HCT116 (cell line): ENCODE data around the gene DIP2A. TPM values are rescaled to one million over a fixed set of nuclear protein-coding genes. Genes with fewer than 3 reads are reported as not detected.
"Not testable (repeated sequence)": the region's sequence is repeated elsewhere in the genome, so short reads cannot be mapped to it uniquely, and the experiment has no call there.

Source experiments
- ATAC-seq: fragments of 200-7000 bp; cut with Tn5 transposase; 2 replicates; pipeline ENCODE4 v1.9.1; 2020; ENCODE audit warnings: mild to moderate bottlenecking, moderate library complexity
- BruUV-seq: library from RNA; stranded (reverse); fragments of 400-500 nt; replicated peaks from 2 replicates; lab custom pipeline; 2021; lab: Mats Ljungman, UMichigan
- CTCF ChIA-PET: fragments of 300-600 bp; sonication (Branson Sonifier 250); formaldehyde crosslinking; loops from one replicate; lab custom pipeline; 2021; ENCODE audit warnings: antibody characterized with exemption; lab: Charles Lee
- POLR2A ChIA-PET: fragments of 300-600, 350-600 bp; sonication (Branson Sonifier 250); formaldehyde crosslinking; loops from one replicate; lab custom pipeline; 2021; ENCODE audit warnings: antibody characterized with exemption; lab: Charles Lee
- RAD21 ChIA-PET, 2 experiments: fragments of 300-600 bp; sonication (Branson Sonifier 250); formaldehyde crosslinking; loops; one replicate each; lab custom pipeline; 2023; ENCODE audit warnings: low total read pairs in 2 of 2; ENCODE audit not compliant: uncharacterized antibody in 2 of 2, unreplicated experiment in 2 of 2, low non-redundant PET in 1 of 2; lab: Charles Lee
- DNase-seq: peaks from one replicate; pipeline ENCODE4 v3.0.0-alpha.2; 2010; ENCODE audit warnings: low read depth, low spot score
- H2AFZ ChIP-seq: fragments of 200-600 bp; shearing (Covaris generic), sonication (generic); 2 replicates; pipeline ENCODE4 v1.6.1; 2017; ENCODE audit warnings: low read depth, mixed run types, mixed read lengths, antibody characterized with exemption, low read length; ENCODE audit not compliant: poor library complexity, severe bottlenecking
- H3K27ac ChIP-seq: 2 replicates; pipeline ENCODE4 v1.5.1; 2012; ENCODE audit warnings: low read depth, low read length
- H3K27me3 ChIP-seq: fragments of 200-600 bp; sonication (generic); 2 replicates; pipeline ENCODE4 v1.6.1; 2016; ENCODE audit warnings: mixed run types, low read length, mixed read lengths; ENCODE audit not compliant: insufficient read depth
- H3K36me3 ChIP-seq, 2 experiments: fragments of 200-500 bp in 1 of 2; fragments of 200-600 bp in 1 of 2; sonication (Bioruptor generic) in 1 of 2; sonication (generic) in 1 of 2; 2 replicates each; pipeline versions ENCODE4 v1.5.1 to v1.6.1; 2014 to 2016; ENCODE audit warnings: low read length in 2 of 2, inconsistent platforms in 1 of 2, mixed read lengths in 1 of 2, mixed run types in 1 of 2; ENCODE audit not compliant: insufficient read depth in 2 of 2, control insufficient read depth in 1 of 2
- H3K4me1 ChIP-seq, 2 experiments: fragments of 200-600 bp in 1 of 2; sonication (generic) in 1 of 2; 2 replicates each; pipeline versions ENCODE4 v1.5.1 to v1.6.1; 2012 to 2017; ENCODE audit warnings: low read length in 2 of 2, inconsistent platforms in 1 of 2, mild to moderate bottlenecking in 1 of 2, mixed read lengths in 1 of 2, mixed run types in 1 of 2, moderate library complexity in 1 of 2; ENCODE audit not compliant: insufficient read depth in 2 of 2, control insufficient read depth in 1 of 2
- H3K4me2 ChIP-seq: fragments of 200-600 bp; sonication (generic); 2 replicates; pipeline ENCODE4 v1.6.1; 2017; ENCODE audit warnings: mixed run types, low read length, mixed read lengths
- H3K4me3 ChIP-seq, 2 experiments: fragments of 200-600 bp in 1 of 2; sonication (generic) in 1 of 2; replicated peaks in 1 of 2; 2 replicates each; pipeline ENCODE4 v1.5.1; 2011 to 2016; ENCODE audit warnings: low read length in 2 of 2, control low read depth in 1 of 2, low read depth in 1 of 2, mild to moderate bottlenecking in 1 of 2, mixed read lengths in 1 of 2, mixed run types in 1 of 2
- H3K79me2 ChIP-seq: fragments of 200-600 bp; sonication (generic); 2 replicates; pipeline ENCODE4 v1.6.1; 2017; ENCODE audit warnings: mild to moderate bottlenecking, mixed run types, low read length, moderate library complexity, mixed read lengths; ENCODE audit not compliant: insufficient read depth
- H3K9ac ChIP-seq: fragments of 200-600 bp; sonication (generic); 2 replicates; pipeline ENCODE4 v1.6.1; 2016; ENCODE audit warnings: low read length, mixed read lengths
- H3K9me2 ChIP-seq: fragments of 200-600 bp; sonication (generic), shearing (Covaris generic); 2 replicates; pipeline ENCODE4 v1.6.1; 2017; ENCODE audit warnings: mixed run types, mild to moderate bottlenecking, moderate library complexity; ENCODE audit not compliant: insufficient read depth
- H3K9me3 ChIP-seq, 2 experiments: fragments of 200-500 bp in 1 of 2; fragments of 200-600 bp in 1 of 2; sonication (Bioruptor generic) in 1 of 2; sonication (generic) in 1 of 2; 2 replicates each; pipeline ENCODE4 v1.6.1; 2014 to 2017; ENCODE audit warnings: low read length in 2 of 2, mixed read lengths in 2 of 2, inconsistent platforms in 1 of 2, low read depth in 1 of 2, mild to moderate bottlenecking in 1 of 2, mixed run types in 1 of 2, moderate library complexity in 1 of 2; ENCODE audit not compliant: control insufficient read depth in 1 of 2, insufficient read depth in 1 of 2
- H4K20me1 ChIP-seq: fragments of 200-600 bp; sonication (generic), shearing (Covaris generic); 2 replicates; pipeline ENCODE4 v1.6.1; 2017; ENCODE audit warnings: mixed run types, mild to moderate bottlenecking, moderate library complexity; ENCODE audit not compliant: insufficient read depth
- CBX3 ChIP-seq: IDR thresholded peaks from 2 replicates; pipeline ENCODE4 v1.6.1; 2012; ENCODE audit warnings: low read depth
- CEBPB ChIP-seq: IDR thresholded peaks from 2 replicates; pipeline ENCODE4 v1.6.1; 2012; ENCODE audit warnings: low read depth
- JUND ChIP-seq: IDR thresholded peaks from 2 replicates; pipeline ENCODE4 v1.6.1; 2012
- SIN3A ChIP-seq: IDR thresholded peaks from 2 replicates; pipeline ENCODE4 v1.6.1; 2012; ENCODE audit warnings: low read depth
- intact Hi-C: fragments of 100-400 bp; cut with micrococcal nuclease; formaldehyde crosslinking; loops from 2 replicates; pipeline ENCODE4 v1.10.0; 2022
- total RNA-seq: library from RNA; stranded (reverse); gene quantifications from one replicate; pipeline ENCODE4 v1.2.1, GENCODE V29; 2021; ENCODE audit not compliant: unreplicated experiment
- TF ChIP-seq, protein P1 (sequence below): IDR thresholded peaks from 2 replicates; pipeline ENCODE4 v1.6.1; 2012; ENCODE audit warnings: low read depth

Gene DIP2A
- total RNA-seq, 1 experiment from 2014 or later: 39.9 TPM

DNA sequence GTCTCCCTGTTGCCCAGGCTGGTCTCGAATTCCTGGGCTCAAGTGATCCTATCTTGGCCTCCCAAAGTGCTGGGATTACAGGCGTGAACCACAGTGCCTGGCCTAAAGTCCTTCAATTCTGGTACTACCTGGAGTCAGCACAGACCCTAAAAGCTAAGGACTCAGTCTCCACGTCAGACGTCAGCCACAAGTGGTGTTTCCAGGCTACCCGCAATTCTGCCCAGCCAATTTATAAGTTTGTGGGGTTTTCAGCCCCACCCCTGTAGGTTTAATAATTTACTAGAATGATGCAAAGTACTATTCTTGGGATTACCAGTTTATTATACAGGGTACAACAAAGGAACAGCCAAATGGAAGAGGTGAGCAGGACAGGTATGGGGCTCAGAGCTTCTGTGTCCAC, 10.6 kb upstream of the DIP2A start:
- H3K9ac ChIP-seq: no peak overlapping the region
- H3K27ac ChIP-seq: no peak overlapping the region
- DNase-seq: no peak
- intact Hi-C loops: no loop called here
- H3K4me2 ChIP-seq: no peak overlapping the region
- TF ChIP-seq, protein P1, sequence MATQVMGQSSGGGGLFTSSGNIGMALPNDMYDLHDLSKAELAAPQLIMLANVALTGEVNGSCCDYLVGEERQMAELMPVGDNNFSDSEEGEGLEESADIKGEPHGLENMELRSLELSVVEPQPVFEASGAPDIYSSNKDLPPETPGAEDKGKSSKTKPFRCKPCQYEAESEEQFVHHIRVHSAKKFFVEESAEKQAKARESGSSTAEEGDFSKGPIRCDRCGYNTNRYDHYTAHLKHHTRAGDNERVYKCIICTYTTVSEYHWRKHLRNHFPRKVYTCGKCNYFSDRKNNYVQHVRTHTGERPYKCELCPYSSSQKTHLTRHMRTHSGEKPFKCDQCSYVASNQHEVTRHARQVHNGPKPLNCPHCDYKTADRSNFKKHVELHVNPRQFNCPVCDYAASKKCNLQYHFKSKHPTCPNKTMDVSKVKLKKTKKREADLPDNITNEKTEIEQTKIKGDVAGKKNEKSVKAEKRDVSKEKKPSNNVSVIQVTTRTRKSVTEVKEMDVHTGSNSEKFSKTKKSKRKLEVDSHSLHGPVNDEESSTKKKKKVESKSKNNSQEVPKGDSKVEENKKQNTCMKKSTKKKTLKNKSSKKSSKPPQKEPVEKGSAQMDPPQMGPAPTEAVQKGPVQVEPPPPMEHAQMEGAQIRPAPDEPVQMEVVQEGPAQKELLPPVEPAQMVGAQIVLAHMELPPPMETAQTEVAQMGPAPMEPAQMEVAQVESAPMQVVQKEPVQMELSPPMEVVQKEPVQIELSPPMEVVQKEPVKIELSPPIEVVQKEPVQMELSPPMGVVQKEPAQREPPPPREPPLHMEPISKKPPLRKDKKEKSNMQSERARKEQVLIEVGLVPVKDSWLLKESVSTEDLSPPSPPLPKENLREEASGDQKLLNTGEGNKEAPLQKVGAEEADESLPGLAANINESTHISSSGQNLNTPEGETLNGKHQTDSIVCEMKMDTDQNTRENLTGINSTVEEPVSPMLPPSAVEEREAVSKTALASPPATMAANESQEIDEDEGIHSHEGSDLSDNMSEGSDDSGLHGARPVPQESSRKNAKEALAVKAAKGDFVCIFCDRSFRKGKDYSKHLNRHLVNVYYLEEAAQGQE: no peak
- TF ChIP-seq SIN3A: no peak
- no peak for TF ChIP-seq CBX3
- no peak for TF ChIP-seq CEBPB
- no peak for TF ChIP-seq JUND
- POLR2A ChIA-PET: no interaction called here
- H4K20me1 ChIP-seq: no peaks in the 10 kb centered on the region
- no peaks in the 10 kb centered on the region for H3K9me3 ChIP-seq
- H3K79me2 ChIP-seq: no peaks in the 10 kb centered on the region
- RAD21 ChIA-PET: no interaction called here
- H3K4me1 ChIP-seq: no peaks in the 10 kb centered on the region
- H3K4me3 ChIP-seq: no peak overlapping the region
- peaks cover 4 to 7% of the 10 kb centered on the region in 2 experiments; a peak in 2 of 4 replicates for H3K36me3 ChIP-seq
- ATAC-seq: no peak
- no peak overlapping the region for H2AFZ ChIP-seq
- H3K9me2 ChIP-seq: no peaks in the 10 kb centered on the region
- CTCF ChIA-PET: no interaction called here
- no peaks in the 10 kb centered on the region for H3K27me3 ChIP-seq
- BruUV-seq: no TSS peak

DNA sequence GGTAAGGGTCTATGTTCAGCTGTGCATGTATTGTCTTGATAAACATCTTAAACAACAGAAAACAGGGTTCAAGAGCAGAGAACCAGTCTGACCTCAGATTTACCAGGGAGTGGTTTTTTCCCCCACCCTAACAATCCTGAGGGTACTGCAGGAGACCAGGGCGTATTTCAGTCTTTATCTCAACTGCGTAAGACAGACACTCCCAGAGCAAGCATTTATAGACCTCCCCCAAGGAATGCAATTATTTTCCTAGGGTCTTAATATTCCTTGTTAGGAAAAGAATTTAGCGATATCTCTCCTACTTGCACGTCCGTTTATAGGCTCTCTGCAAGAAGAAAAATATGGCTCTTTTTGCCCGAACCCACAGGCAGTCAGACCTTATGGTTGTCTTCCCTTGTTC, 9.8 kb upstream of the DIP2A start:
- H4K20me1 ChIP-seq, CTCF ChIA-PET, H3K4me3 ChIP-seq, H3K79me2 ChIP-seq, H3K9me3 ChIP-seq, H3K36me3 ChIP-seq, BruUV-seq, intact Hi-C loops, ATAC-seq, RAD21 ChIA-PET, H2AFZ ChIP-seq, H3K9ac ChIP-seq, H3K27me3 ChIP-seq, DNase-seq, H3K9me2 ChIP-seq, H3K4me1 ChIP-seq, H3K4me2 ChIP-seq, POLR2A ChIA-PET, H3K27ac ChIP-seq: not testable (repeated sequence)
